Heart left ventricle (tissue), 16 donors: ENCODE measurements around the gene BACH2. TPM values are rescaled to one million over a fixed set of nuclear protein-coding genes. Genes with fewer than 3 reads are reported as not detected.

Source experiments
- ATAC-seq, 4 donors: fragments of 200-7000 bp; cut with Tn5 transposase; one replicate each; pipeline ENCODE4 v1.9.1; 2020 to 2022; ENCODE audit warnings: moderate library complexity in 4 of 4, mild to moderate bottlenecking in 3 of 4, moderate number of reproducible peaks in 1 of 4
- DNase-seq, 5 donors: peaks; one replicate each; pipeline ENCODE4 v3.0.0-alpha.2; 2020
- H3K27ac ChIP-seq, 12 donors: fragments of 200-600 bp; sonication (generic) in 4 of 12; one replicate each; pipeline versions ENCODE4 v1.5.0 to v1.8.0; 2016 to 2022; ENCODE audit warnings: mild to moderate bottlenecking in 2 of 12
- H3K27me3 ChIP-seq, 9 donors: fragments of 200-600 bp; sonication (generic) in 2 of 9; one replicate each; pipeline versions ENCODE4 v1.5.1 to v1.8.0; 2016 to 2022; ENCODE audit warnings: mild to moderate bottlenecking in 3 of 9
- H3K36me3 ChIP-seq, 9 donors: fragments of 200-600 bp; sonication (generic) in 2 of 9; one replicate each; pipeline versions ENCODE4 v1.5.0 to v1.8.0; 2018 to 2022; ENCODE audit warnings: mild to moderate bottlenecking in 2 of 9
- H3K4me1 ChIP-seq, 12 donors: fragments of 200-600 bp; sonication (generic) in 4 of 12; one replicate each; pipeline versions ENCODE4 v1.5.0 to v1.8.0; 2016 to 2022; ENCODE audit warnings: mild to moderate bottlenecking in 3 of 12
- H3K4me3 ChIP-seq, 12 donors: fragments of 200-600 bp; sonication (generic) in 4 of 12; one replicate each; pipeline versions ENCODE4 v1.5.0 to v1.8.0; 2017 to 2022; ENCODE audit warnings: mild to moderate bottlenecking in 9 of 12, moderate library complexity in 4 of 12
- H3K9me3 ChIP-seq, 12 donors: fragments of 200-600 bp; sonication (generic) in 4 of 12; one replicate each; pipeline versions ENCODE4 v1.5.0 to v1.8.0; 2016 to 2022; ENCODE audit warnings: mild to moderate bottlenecking in 1 of 12
- POLR2A ChIP-seq, 2 donors: fragments of 450-650 bp; IDR thresholded peaks; one replicate each; pipeline ENCODE4 v1.6.1; 2017; ENCODE audit warnings: antibody characterized with exemption in 2 of 2, mild to moderate bottlenecking in 2 of 2, moderate library complexity in 2 of 2
- WGBS, 4 donors: extraction: QIAGEN DNeasy Blood & Tissue Kit in 2 of 4; methylation state at CpG; one replicate each; pipeline versions ENCODE4 v1.1.5 to v1.1.7; 2013 to 2018; 5-methylcytosine and 5-hydroxymethylcytosine counted together
- intact Hi-C, 10 donors: fragments of 100-400 bp; cut with DNase I; formaldehyde crosslinking; loops; one replicate each; pipeline versions ENCODE4 v1.11.1 to v1.14.2; 2022
- polyA plus RNA-seq, 2 donors: library from polyadenylated mRNA; stranded (reverse); fragments of 200-250 nt; gene quantifications; one replicate each; pipeline ENCODE4 v1.2.3, GENCODE V29; 2013
- total RNA-seq, 9 donors: library from RNA; depleted of rRNA in 2 of 9; stranded (reverse); fragments of >200 nt in 2 of 9; fragmentation: NEBNext Ultra II Directional in 3 of 9; extraction: Animal tissue kit (Norgen Biotek cat#: 25700) in 3 of 9; gene quantifications; one replicate each; pipeline versions ENCODE4 v1.1.0 to v1.2.4, GENCODE V29; 2016 to 2023
- TF ChIP-seq, protein P1 (sequence below), 12 donors: fragments of 200-600 bp; sonication (generic) in 4 of 12; IDR thresholded peaks; one replicate each; pipeline versions ENCODE4 v1.5.0 to v1.8.0; 2018 to 2022; ENCODE audit warnings: antibody characterized with exemption in 12 of 12, mild to moderate bottlenecking in 5 of 12
- donor health status: ischemic (EF 13 %, LVEDD 7.1; RV severe dilation, severe dysfunction).
- donor health status: healthy with polysubstance abuse.
- donor health status: DM: no; HTN: yes; CAD: no.
- donor health status: DM: no; HTN: no; CAD: no.
- donor health status: ischemic (EF 25% LVEDD 6.9; RV normal size, moderate dysfunction).
- donor health status: ischemic (EF 25% LVEDD 5.7; RV mildly dilated, moderate dysfunction).
- donor health status: healthy.
- donor health status: DM: yes; HTN: yes; CAD: no.
- donor health status: ischemic (EF 35%, LVEDD 5.7; RV mildly dilated, moderate dysfunction).
- donor health status: nonischemic (EF 11% LVEDD 7.7; RV severe dilation, severe dysfunction).
- donor health status: DM: yes; HTN: yes; CAD: no.
- donor health status: PGD.
- donor health status: ischemic (EF 29% LVEDD 5.4; RV normal size, mild dysfunction).
- donor health status: nonischemic (EF 23%, LVEDD 6.1; RV moderate dilation, normal function).

BACH2 gene
- total and polyA plus RNA-seq, 11 donors, result 0.23 to 8.4 (median 1.5) TPM

DNA sequence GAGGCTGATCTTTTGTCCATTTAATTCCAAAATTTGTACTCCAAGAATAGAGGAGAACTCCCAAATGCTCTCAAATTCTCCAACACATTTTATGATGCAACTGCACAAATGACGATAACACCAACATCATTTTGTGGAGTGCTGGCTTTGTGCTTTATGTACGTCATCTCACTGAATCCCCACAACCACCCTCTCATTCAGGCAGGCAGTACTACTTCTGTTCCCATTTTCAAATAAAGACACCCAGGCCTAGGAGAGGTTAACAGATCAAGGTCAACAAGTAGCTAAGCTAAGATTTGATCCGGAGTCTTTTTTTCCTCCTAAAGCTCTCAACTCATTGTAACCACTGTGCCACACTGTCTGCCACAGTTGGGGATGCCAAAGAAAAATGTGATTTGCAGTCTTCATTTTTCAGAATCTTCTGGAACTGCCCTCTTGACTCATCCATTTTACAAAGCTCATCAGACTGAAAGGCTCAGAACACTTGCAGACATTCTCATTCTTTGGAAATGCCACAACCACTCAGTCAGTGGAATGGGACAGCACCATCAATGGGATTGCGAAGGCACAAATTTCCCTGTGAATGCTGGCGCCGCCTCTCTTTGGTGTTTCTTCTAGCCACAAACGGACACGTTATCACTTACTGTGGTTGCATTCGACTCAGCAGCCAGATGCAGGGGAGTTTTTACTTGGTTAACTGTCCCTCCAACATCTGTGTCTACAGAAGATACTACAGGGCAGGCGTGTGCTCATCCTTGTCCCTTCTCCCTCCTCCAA lies 217.9 kb downstream of the BACH2 start:
- no peak overlapping the region for H3K27ac ChIP-seq
- no peak for TF ChIP-seq POLR2A (IDR thresholded peaks at IDR 0.05)
- TF ChIP-seq, protein P1, sequence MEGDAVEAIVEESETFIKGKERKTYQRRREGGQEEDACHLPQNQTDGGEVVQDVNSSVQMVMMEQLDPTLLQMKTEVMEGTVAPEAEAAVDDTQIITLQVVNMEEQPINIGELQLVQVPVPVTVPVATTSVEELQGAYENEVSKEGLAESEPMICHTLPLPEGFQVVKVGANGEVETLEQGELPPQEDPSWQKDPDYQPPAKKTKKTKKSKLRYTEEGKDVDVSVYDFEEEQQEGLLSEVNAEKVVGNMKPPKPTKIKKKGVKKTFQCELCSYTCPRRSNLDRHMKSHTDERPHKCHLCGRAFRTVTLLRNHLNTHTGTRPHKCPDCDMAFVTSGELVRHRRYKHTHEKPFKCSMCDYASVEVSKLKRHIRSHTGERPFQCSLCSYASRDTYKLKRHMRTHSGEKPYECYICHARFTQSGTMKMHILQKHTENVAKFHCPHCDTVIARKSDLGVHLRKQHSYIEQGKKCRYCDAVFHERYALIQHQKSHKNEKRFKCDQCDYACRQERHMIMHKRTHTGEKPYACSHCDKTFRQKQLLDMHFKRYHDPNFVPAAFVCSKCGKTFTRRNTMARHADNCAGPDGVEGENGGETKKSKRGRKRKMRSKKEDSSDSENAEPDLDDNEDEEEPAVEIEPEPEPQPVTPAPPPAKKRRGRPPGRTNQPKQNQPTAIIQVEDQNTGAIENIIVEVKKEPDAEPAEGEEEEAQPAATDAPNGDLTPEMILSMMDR (IDR thresholded peaks at IDR 0.05), result no peak
- no peaks in the 10 kb centered on the region for H3K9me3 ChIP-seq
- peaks cover 0 to 7% (median 0%) of the 10 kb centered on the region in 12 donors for H3K4me1 ChIP-seq
- no peaks in the 10 kb centered on the region for H3K36me3 ChIP-seq
- no peaks in the 10 kb centered on the region for H3K27me3 ChIP-seq
- intact Hi-C loops, result no loop called here
- ATAC-seq (no peak), DNase-seq (no peak)
- WGBS, 4 donors, result 88 to 95% (median 94%) methylated on average over 10 of the region's 10 CpGs
- H3K4me3 ChIP-seq, result no peak overlapping the region

DNA sequence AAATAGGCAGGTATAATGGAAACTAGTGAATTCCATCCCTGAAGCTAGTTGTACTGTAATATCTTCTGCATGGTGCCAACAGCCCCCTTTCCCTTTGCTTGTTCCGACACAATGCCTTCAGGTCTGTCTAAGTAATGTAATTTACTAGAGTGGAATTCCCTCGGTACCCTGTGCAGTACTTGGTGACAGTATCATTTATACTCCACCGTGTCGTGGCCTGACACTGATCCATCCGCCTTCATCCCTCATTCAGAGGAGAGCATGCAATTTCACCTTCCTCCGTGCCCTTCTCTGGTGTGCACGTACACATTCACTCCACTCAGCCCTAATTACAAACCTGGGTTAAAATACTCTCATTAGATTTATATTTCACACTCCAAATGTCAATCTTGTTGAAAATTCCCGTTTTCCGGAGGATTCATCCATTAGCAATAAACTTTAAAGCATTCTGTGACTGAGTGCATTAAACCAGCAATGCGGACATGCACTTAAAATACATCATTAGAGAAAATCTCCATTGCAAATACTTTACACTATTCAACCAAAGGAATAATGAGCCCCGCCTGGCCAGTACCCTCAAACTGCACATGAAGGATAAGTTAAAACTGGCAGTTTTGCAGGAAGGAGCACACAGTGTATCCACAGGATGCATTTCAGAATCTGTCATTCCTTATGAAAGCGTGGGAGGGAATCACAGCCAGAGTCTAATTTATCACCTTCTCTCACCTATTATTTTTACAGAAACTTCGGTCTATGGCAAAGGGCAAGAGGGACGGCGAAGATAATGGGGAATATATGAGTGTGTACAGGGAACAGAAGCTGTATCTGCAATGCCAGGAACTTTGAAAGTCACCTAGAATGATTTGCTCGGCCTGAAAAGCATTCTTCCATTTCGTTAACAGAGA lies 219.9 kb downstream of the BACH2 start:
- H3K4me1 ChIP-seq, result peaks cover 0 to 4% (median 0%) of the 10 kb centered on the region in 12 donors
- no peaks in the 10 kb centered on the region for H3K9me3 ChIP-seq
- H3K27me3 ChIP-seq, result no peaks in the 10 kb centered on the region
- no peak for ATAC-seq
- H3K27ac ChIP-seq, result no peak overlapping the region
- no peak for TF ChIP-seq POLR2A (IDR thresholded peaks at IDR 0.05)
- TF ChIP-seq, protein P1 (IDR thresholded peaks at IDR 0.05), result no peak
- DNase-seq, result no peak
- WGBS, 4 donors, result 94 to 96% (median 95%) methylated on average over 17 of the region's 17 CpGs
- no peaks in the 10 kb centered on the region for H3K36me3 ChIP-seq
- intact Hi-C loops, result no loop called here
- no peak overlapping the region for H3K4me3 ChIP-seq

DNA sequence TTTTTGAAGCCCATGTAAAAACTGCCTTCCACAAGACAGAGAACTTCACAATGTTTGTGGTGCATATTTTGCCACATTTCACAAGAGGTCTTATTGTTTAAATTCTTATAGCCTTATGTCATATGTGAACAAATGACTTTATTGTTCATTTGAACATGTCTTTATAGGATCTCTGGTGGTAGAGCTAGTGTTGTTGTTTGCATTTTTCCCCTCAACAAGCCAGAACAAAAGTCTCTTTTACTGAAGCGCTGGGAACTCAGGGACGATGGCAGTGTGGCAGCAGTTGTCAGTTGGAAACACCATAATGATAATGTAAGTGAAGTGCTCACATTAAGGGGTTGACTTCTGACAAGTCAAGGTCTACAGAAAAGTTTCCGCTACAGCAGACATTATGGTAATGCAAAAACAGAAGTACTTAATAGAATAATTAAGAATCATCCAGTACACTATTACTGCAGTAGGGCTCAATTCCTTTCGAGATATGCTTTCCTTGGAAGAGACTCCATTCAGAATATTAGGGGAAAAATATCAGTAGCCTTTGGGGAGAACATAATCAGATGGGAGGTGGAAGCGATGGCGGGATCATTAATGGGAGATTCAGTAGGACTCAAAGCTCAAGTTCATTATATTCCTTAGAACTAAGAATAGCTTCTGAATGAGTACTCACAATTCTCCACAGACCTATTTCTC lies 222.3 kb downstream of the BACH2 start:
- 93 to 95% (median 94%) methylated on average over 6 of the region's 6 CpGs for WGBS, 4 donors
- Histone ChIP-seq H3K36me3 (no peaks in the 10 kb centered on the region), H3K27me3 (no peaks in the 10 kb centered on the region), H3K9me3 (no peaks in the 10 kb centered on the region), H3K4me3 (no peak overlapping the region), H3K27ac (no peak overlapping the region), H3K4me1 (peaks cover 0 to 4% (median 0%) of the 10 kb centered on the region in 12 donors)
- ATAC-seq (no peak), DNase-seq (no peak)
- intact Hi-C loops, result no loop called here
- no peak for TF ChIP-seq POLR2A (IDR thresholded peaks at IDR 0.05)
- TF ChIP-seq, protein P1 (IDR thresholded peaks at IDR 0.05), result no peak
